Measurements from ENCODE around the gene GID8.
A peak's percentile ranks its signal among the peaks of the same experiment; 100 is the strongest.

The GID8 gene

GRCh38 chr20:62969939-62970306, 32.0 kb downstream of the GID8 start:
- TF ChIP-seq, protein P1, sequence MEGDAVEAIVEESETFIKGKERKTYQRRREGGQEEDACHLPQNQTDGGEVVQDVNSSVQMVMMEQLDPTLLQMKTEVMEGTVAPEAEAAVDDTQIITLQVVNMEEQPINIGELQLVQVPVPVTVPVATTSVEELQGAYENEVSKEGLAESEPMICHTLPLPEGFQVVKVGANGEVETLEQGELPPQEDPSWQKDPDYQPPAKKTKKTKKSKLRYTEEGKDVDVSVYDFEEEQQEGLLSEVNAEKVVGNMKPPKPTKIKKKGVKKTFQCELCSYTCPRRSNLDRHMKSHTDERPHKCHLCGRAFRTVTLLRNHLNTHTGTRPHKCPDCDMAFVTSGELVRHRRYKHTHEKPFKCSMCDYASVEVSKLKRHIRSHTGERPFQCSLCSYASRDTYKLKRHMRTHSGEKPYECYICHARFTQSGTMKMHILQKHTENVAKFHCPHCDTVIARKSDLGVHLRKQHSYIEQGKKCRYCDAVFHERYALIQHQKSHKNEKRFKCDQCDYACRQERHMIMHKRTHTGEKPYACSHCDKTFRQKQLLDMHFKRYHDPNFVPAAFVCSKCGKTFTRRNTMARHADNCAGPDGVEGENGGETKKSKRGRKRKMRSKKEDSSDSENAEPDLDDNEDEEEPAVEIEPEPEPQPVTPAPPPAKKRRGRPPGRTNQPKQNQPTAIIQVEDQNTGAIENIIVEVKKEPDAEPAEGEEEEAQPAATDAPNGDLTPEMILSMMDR (IDR thresholded peaks at IDR 0.05; ENCODE audit: low read depth, low read length): no peak

GRCh38 chr20:62970307-62971210, 32.6 kb downstream of the GID8 start:
- TF ChIP-seq, protein P1 (IDR thresholded peaks at IDR 0.05; ENCODE audit: low read depth, low read length): no peak
- no peak for DNase-seq (ENCODE audit: extremely low read depth, low read depth)

More at GRCh38 chr20:62969939-62970306, 32.0 kb downstream of the GID8 start:
- DNase-seq (ENCODE audit: extremely low read depth, low read depth): no peak

GRCh38 chr20:62971211-62971949, 33.4 kb downstream of the GID8 start:
- TF ChIP-seq, protein P1 (IDR thresholded peaks at IDR 0.05; ENCODE audit: low read depth, low read length): no peak; the same call in 1 of the 2 replicates
- DNase-seq (ENCODE audit: extremely low read depth, low read depth): no peak

GRCh38 chr20:62971950-62972844, 34.2 kb downstream of the GID8 start:
- peak; percentile 28 for DNase-seq (ENCODE audit: extremely low read depth, low read depth)
- TF ChIP-seq, protein P1 (IDR thresholded peaks at IDR 0.05; ENCODE audit: low read depth, low read length): peak; percentile 93

DNA sequence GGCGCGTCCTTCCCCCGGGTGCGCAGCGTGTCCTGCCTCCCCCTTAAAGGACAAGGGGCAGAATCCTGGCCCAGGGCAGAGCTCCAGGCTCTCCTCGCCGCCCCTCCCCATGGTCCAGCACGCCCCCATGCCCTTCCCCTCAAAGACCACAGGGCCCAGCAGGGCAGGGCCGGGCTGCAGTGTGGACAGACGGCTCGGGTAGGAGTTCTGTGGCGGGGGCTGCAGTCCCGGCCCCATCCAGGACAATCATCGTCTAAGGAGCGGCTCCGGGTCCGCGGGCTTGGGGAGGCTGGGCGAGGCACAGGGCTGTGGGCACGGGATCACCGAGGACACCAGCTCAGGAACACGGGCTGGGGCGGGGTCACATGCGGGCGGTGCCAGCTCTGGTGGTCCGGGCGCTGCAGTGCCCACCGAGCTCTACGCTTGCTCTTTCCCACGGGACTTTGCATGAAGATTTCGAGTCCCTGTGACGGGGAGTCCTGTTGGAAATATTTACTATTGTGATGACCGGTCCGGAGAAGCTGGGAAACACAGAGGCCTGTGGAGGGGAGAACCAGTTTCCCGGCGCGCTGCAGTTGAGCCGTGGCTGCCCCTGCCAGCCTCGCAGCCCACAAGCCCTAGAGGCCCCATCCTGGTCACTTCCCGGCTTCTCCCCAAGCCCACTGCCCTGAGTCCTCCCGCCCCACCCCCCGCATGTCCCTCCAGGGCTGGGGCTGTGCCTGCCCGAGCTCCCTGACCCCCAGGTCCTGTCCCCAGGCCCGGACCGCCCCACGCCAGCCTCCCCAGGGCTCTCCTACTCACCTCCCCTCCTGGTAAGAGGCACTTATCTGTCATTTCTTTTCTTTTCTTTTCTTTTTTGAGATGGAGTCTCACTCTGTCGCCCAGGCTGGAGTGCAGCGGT, 35.1 kb downstream of the GID8 start:
- no peak for DNase-seq (ENCODE audit: extremely low read depth, low read depth)
- TF ChIP-seq, protein P1 (IDR thresholded peaks at IDR 0.05; ENCODE audit: low read depth, low read length): no peak

GRCh38 chr20:62975251-62975760, 37.4 kb downstream of the GID8 start:
- TF ChIP-seq, protein P1 (IDR thresholded peaks at IDR 0.05; ENCODE audit: low read depth, low read length): no peak
- DNase-seq (ENCODE audit: extremely low read depth, low read depth): no peak
